SU-DHL-6 (cell line): ENCODE measurements around the gene DNAH3.

Source experiments
- H2AFZ ChIP-seq: fragments of 200-600 bp; sonication (generic); 2 replicates; pipeline ENCODE4 v1.6.1; 2014; ENCODE audit warnings: low read depth, mild to moderate bottlenecking, moderate library complexity, mixed read lengths, antibody characterized with exemption, low read length; ENCODE audit not compliant: severe bottlenecking
- H3F3A ChIP-seq: fragments of 200-600 bp; shearing (Covaris generic); 2 replicates; pipeline ENCODE4 v1.6.0; 2016; ENCODE audit warnings: antibody characterized with exemption, mild to moderate bottlenecking; ENCODE audit not compliant: insufficient read depth
- H3K27ac ChIP-seq: fragments of 200-600 bp; sonication (generic); 2 replicates; pipeline ENCODE4 v1.5.1; 2016; ENCODE audit warnings: low read depth, mild to moderate bottlenecking, low read length, moderate library complexity, mixed read lengths
- H3K27me3 ChIP-seq: fragments of 200-600 bp; sonication (generic), shearing (Covaris generic); 2 replicates; pipeline ENCODE4 v1.6.0; 2014; ENCODE audit warnings: mild to moderate bottlenecking, low read length
- H3K36me3 ChIP-seq: fragments of 200-600 bp; sonication (generic); 2 replicates; pipeline ENCODE4 v1.6.1; 2014; ENCODE audit warnings: mild to moderate bottlenecking, low read length, mixed read lengths
- H3K4me2 ChIP-seq: fragments of 300-600, 200-600 bp; shearing (Covaris generic), sonication (generic); 2 replicates; pipeline ENCODE4 v1.6.0; 2014; ENCODE audit warnings: low read length, low read depth, mild to moderate bottlenecking; ENCODE audit not compliant: poor library complexity, severe bottlenecking
- H3K4me3 ChIP-seq: fragments of 200-600 bp; sonication (generic); 2 replicates; pipeline ENCODE4 v1.5.1; 2014; ENCODE audit warnings: antibody characterized with exemption, low read length, mild to moderate bottlenecking, mixed read lengths; ENCODE audit not compliant: insufficient read depth, poor library complexity, severe bottlenecking
- H3K79me2 ChIP-seq: fragments of 200-600 bp; sonication (generic); 2 replicates; pipeline ENCODE4 v1.6.1; 2014; ENCODE audit warnings: mild to moderate bottlenecking, low read length, moderate library complexity; ENCODE audit not compliant: insufficient read depth
- H3K9ac ChIP-seq: fragments of 200-600 bp; sonication (generic); 2 replicates; pipeline ENCODE4 v1.7.0; 2014; ENCODE audit warnings: mild to moderate bottlenecking, low read length
- H3K9me2 ChIP-seq: fragments of 200-600 bp; sonication (generic); replicated peaks from 2 replicates; pipeline ENCODE4 v1.6.1; 2014; ENCODE audit warnings: low read length; ENCODE audit not compliant: insufficient read depth
- H3K9me3 ChIP-seq: fragments of 200-600 bp; sonication (generic); 2 replicates; pipeline ENCODE4 v1.6.1; 2014; ENCODE audit warnings: low read length, mixed read lengths; ENCODE audit not compliant: insufficient read depth
- H4K20me1 ChIP-seq: fragments of 200-600 bp; sonication (generic); 2 replicates; pipeline ENCODE4 v1.6.1; 2014; ENCODE audit warnings: low read depth, mild to moderate bottlenecking, antibody characterized with exemption, low read length, moderate library complexity, mixed read lengths
- CTCF ChIP-seq: fragments of 200-600 bp; sonication (generic); IDR thresholded peaks from one replicate; pipeline ENCODE4 v1.5.1; 2017; ENCODE audit warnings: antibody characterized with exemption, mild to moderate bottlenecking, low read length, moderate library complexity; ENCODE audit not compliant: insufficient read depth, poor library complexity, severe bottlenecking
- EZH2phosphoT487 ChIP-seq: fragments of 200-600 bp; sonication (generic), shearing (Covaris generic); conservative IDR thresholded peaks from 2 replicates; pipeline ENCODE4 v1.6.1; 2018; ENCODE audit warnings: mild to moderate bottlenecking, antibody characterized with exemption, low read length, moderate library complexity, mixed read lengths

DNAH3 gene

GRCh38 chr16:21166561-21166961 is 15.9 kb upstream of the DNAH3 start:
- no peaks in the 10 kb centered on the region for H4K20me1 ChIP-seq
- peaks cover 12% of the 10 kb centered on the region for H3K36me3 ChIP-seq
- no peaks in the 10 kb centered on the region for H3K9me3 ChIP-seq
- no peak overlapping the region for H3K4me2 ChIP-seq
- H3F3A ChIP-seq: no peaks in the 10 kb centered on the region
- no peak overlapping the region for H2AFZ ChIP-seq
- H3K27me3 ChIP-seq: no peaks in the 10 kb centered on the region
- H3K79me2 ChIP-seq: no peaks in the 10 kb centered on the region
- no peaks in the 10 kb centered on the region for H3K9me2 ChIP-seq
- H3K4me3 ChIP-seq: no peak overlapping the region
- TF ChIP-seq EZH2phosphoT487 (no peak), CTCF (no peak)
- H3K27ac ChIP-seq: no peak overlapping the region
- H3K9ac ChIP-seq: no peak overlapping the region

- Histone ChIP-seq H3K27ac (no peak overlapping the region), H3K4me3 (no peak overlapping the region), H3K9me2 (no peaks in the 10 kb centered on the region), H3F3A (no peaks in the 10 kb centered on the region; the same call in 1 of the 2 replicates), H3K9ac (no peak overlapping the region), H4K20me1 (no peaks in the 10 kb centered on the region), H3K4me2 (no peak overlapping the region), H2AFZ (no peak overlapping the region), H3K36me3 (0 out of 2 replicates have a peak, but pooled peaks cover 7% of the 10 kb centered on the region), H3K27me3 (no peaks in the 10 kb centered on the region), H3K79me2 (peaks cover 5% of the 10 kb centered on the region; the same call in 1 of the 2 replicates), H3K9me3 (no peaks in the 10 kb centered on the region)
- no peak for TF ChIP-seq CTCF
- no peak for TF ChIP-seq EZH2phosphoT487
Measured at GRCh38 chr16:21164521-21165168, 14.0 kb upstream of the DNAH3 start.

- no peak for TF ChIP-seq CTCF
- no peak for TF ChIP-seq EZH2phosphoT487
- Histone ChIP-seq H3K4me2 (no peak overlapping the region), H3K9me2 (no peaks in the 10 kb centered on the region), H3K27ac (no peak overlapping the region), H4K20me1 (no peaks in the 10 kb centered on the region), H3K9me3 (no peaks in the 10 kb centered on the region), H3K79me2 (peaks cover 11% of the 10 kb centered on the region; the same call in 1 of the 2 replicates), H2AFZ (no peak overlapping the region), H3K27me3 (no peaks in the 10 kb centered on the region), H3F3A (no peaks in the 10 kb centered on the region; the same call in 1 of the 2 replicates), H3K4me3 (no peak overlapping the region), H3K9ac (no peak overlapping the region), H3K36me3 (0 out of 2 replicates have a peak, but pooled peaks cover 7% of the 10 kb centered on the region)
Measured at GRCh38 chr16:21163576-21163975, 12.9 kb upstream of the DNAH3 start.
